ENCODE results near the gene NOS2.

- TF ChIP-seq CTCF (conservative IDR thresholded peaks at IDR 0.05; ENCODE audit: low read depth, low read length) (no peak), EZH2 (IDR thresholded peaks at IDR 0.05; ENCODE audit: borderline replicate concordance, low read depth, low read length, poor library complexity, severe bottlenecking) (no peak)
Measured at GRCh38 chr17:27848931-27849330, 48.6 kb upstream of the NOS2 start.

Measured in A673 (cell line).